Measurements from ENCODE around the gene LUZP1. TPM values are rescaled to one million over a fixed set of nuclear protein-coding genes. Genes with fewer than 3 reads are reported as not detected.

The LUZP1 gene
- total RNA-seq, 4 donors from 2014 or later: 9.1 to 41.4 (median 27.3) TPM

DNA sequence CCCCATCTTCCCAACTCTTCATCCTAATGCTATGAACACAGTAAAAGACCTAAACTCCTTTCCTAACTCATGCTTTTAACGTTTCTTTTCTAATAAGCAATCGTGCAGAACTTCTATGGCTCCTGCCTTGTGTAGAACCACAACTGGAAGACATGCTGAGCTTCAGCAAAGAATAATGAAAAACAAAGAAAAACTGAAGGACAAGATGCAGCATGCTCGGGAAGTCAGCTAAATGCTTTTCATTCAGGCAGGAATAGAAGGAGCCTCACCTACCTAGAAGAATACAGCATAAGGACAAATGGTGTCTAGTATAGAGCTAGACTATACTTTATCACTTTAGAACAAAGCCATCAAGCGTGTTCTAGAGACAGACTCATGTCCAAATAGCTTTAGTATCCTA is 45.9 kb downstream of the LUZP1 start:
- H3K4me3 ChIP-seq: no peak overlapping the region
- H3K27ac ChIP-seq: peak overlapping the region; percentile 36 to 39
- no peak for DNase-seq
- intact Hi-C loops (cut with DNase I; ENCODE audit: low total_unique reads): no loop called here
- H3K4me1 ChIP-seq: no peaks in the 10 kb centered on the region
- H3K27me3 ChIP-seq: no peaks in the 10 kb centered on the region
- H3K36me3 ChIP-seq: no peaks in the 10 kb centered on the region
- no peak for TF ChIP-seq POLR2A (IDR thresholded peaks at IDR 0.05)
- TF ChIP-seq, protein P1, sequence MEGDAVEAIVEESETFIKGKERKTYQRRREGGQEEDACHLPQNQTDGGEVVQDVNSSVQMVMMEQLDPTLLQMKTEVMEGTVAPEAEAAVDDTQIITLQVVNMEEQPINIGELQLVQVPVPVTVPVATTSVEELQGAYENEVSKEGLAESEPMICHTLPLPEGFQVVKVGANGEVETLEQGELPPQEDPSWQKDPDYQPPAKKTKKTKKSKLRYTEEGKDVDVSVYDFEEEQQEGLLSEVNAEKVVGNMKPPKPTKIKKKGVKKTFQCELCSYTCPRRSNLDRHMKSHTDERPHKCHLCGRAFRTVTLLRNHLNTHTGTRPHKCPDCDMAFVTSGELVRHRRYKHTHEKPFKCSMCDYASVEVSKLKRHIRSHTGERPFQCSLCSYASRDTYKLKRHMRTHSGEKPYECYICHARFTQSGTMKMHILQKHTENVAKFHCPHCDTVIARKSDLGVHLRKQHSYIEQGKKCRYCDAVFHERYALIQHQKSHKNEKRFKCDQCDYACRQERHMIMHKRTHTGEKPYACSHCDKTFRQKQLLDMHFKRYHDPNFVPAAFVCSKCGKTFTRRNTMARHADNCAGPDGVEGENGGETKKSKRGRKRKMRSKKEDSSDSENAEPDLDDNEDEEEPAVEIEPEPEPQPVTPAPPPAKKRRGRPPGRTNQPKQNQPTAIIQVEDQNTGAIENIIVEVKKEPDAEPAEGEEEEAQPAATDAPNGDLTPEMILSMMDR (IDR thresholded peaks at IDR 0.05): no peak
- H3K9me3 ChIP-seq: no peaks in the 10 kb centered on the region

DNA sequence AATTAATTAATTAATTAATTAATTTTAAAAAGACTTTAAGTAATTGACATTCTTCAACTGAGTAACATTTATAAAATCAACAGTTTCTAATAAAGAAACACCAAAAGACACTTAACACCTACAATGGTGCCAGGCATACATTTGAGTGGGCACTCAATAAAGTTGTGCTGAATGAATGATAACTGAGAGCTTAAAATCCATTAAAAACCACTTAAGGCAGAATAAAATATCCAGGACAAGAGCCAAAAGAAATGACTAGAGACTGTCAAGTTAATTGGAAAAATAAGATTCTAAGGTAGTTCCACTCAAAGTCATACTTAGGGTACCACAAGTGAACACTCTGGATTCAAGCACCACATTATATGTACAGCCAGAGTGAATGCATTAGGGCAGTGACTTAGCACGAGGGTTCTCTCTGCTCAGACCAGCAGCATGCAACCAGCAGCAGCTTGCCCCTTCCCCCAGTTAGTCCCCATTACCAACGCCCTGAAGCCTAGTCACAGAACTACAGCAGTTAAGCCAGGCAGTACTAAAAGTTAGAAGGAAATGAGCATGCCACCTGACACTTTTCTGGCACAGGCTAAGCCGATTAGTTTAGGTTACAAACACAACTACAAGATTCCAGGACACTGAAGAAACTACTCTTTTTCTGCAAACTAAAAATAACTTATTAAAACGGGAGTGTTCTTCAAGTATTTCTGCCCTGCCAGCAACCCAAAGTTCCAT is 46.5 kb downstream of the LUZP1 start:
- DNase-seq: peak; percentile 42 to 51
- no peak for TF ChIP-seq POLR2A (IDR thresholded peaks at IDR 0.05)
- TF ChIP-seq, protein P1 (IDR thresholded peaks at IDR 0.05): no peak
- Histone ChIP-seq H3K27me3 (no peaks in the 10 kb centered on the region), H3K4me1 (no peaks in the 10 kb centered on the region), H3K9me3 (no peaks in the 10 kb centered on the region), H3K27ac (peak overlapping the region; percentile 36 to 39), H3K36me3 (no peaks in the 10 kb centered on the region), H3K4me3 (no peak overlapping the region)
- intact Hi-C loops (cut with DNase I; ENCODE audit: low total_unique reads): no loop called here

DNA sequence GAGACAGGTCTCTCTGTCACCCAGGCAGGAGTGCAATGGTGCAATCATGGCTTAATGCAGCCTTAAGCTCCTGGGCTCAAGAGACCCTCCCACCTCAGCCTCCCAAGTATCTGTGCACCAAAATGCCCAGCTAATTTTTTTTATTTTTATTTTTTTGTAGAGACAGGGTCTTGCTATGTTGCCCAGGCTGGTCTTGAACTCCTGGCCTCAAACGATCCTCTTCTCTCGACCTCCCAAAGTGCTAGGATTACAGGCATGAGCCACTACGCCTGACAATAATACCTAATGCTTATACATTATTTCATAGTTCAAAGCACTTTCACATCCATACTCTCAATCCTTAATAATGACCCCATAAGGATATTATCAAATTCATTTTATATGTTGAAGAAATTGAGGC is 48.3 kb downstream of the LUZP1 start:
- Histone ChIP-seq H3K27me3 (no peaks in the 10 kb centered on the region), H3K36me3 (no peaks in the 10 kb centered on the region), H3K4me1 (no peaks in the 10 kb centered on the region), H3K4me3 (no peak overlapping the region), H3K9me3 (no peaks in the 10 kb centered on the region), H3K27ac (no peak overlapping the region)
- intact Hi-C loops (cut with DNase I; ENCODE audit: low total_unique reads): no loop called here
- no peak for DNase-seq
- no peak for TF ChIP-seq POLR2A (IDR thresholded peaks at IDR 0.05)
- TF ChIP-seq, protein P1 (IDR thresholded peaks at IDR 0.05): no peak

DNA sequence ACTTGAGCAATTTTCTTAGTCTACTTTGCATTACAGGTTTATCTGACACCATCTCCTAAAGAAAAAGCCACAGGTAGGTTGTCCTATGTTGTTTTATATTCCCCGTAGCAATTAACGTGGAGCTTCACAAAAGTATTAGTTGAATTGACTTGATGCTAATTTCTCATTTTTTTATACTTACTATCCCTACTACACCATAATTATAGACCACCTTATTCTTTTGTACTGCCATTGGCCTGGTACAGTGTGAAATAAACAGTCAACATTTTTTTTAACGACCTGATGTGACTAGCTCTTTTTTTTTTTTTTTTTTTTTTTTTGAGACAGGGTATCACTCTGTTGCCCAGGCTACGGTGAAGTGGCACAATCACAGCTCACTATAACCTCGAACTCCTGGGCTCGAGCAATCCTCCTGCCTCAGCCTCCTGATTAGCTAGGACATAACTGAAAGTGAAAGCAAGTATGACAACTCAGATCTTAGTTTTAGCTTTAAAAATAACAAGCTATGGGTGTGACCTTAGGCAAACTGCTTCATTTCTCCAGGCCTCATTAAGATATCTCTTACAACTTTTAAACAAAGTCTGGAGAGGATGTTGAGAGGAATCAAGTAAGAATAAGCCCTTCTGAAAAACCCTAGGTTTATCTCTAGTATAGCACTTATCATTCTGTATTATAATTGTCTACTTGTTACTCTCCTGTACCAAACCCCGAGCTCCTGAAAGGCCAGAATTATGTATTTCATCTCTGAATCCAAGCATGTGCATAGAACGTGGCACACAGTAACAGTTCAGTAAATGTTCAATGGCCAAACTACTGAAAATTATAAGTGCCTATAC is 49.5 kb downstream of the LUZP1 start:
- intact Hi-C loops (cut with DNase I; ENCODE audit: low total_unique reads): no loop called here
- peak overlapping the region; percentile 24 to 62 for H3K27ac ChIP-seq

More for the DNA sequence above, 49.5 kb downstream of the LUZP1 start:
- DNase-seq: no peak
- no peaks in the 10 kb centered on the region for H3K4me1 ChIP-seq
- H3K4me3 ChIP-seq: peak overlapping the region in 1 of 2 donors; percentile 15
- H3K27me3 ChIP-seq: no peaks in the 10 kb centered on the region
- no peak for TF ChIP-seq POLR2A (IDR thresholded peaks at IDR 0.05)
- TF ChIP-seq, protein P1 (IDR thresholded peaks at IDR 0.05): no peak
- no peaks in the 10 kb centered on the region for H3K9me3 ChIP-seq
- no peaks in the 10 kb centered on the region for H3K36me3 ChIP-seq
